B cell (primary cell): ENCODE results near the gene CPA2. TPM values are rescaled to one million over a fixed set of nuclear protein-coding genes. Genes with fewer than 3 reads are reported as not detected.

Experiments used
- ATAC-seq: fragments of 200-7000 bp; cut with Tn5 transposase; one replicate; pipeline ENCODE4 v1.10.0; 2021; ENCODE audit warnings: low read depth, mild to moderate bottlenecking, moderate number of reproducible peaks, moderate library complexity
- CTCF ChIA-PET: fragments of 350-600 bp; sonication (Branson Sonifier 250); formaldehyde crosslinking; loops from one replicate; lab custom pipeline; 2021; ENCODE audit warnings: antibody characterized with exemption, inconsistent platforms; lab: Charles Lee
- POLR2A ChIA-PET: fragments of 350-600 bp; sonication (Branson Sonifier 250); formaldehyde crosslinking; loops from one replicate; lab custom pipeline; 2021; ENCODE audit warnings: antibody characterized with exemption; lab: Charles Lee
- DNase-seq: peaks from one replicate; pipeline ENCODE4 v3.0.0; 2013
- H2AFZ ChIP-seq: 2 replicates; pipeline ENCODE4 v1.6.1; 2012; ENCODE audit warnings: mild to moderate bottlenecking, low read depth, low read length; ENCODE audit not compliant: insufficient read depth, poor library complexity, severe bottlenecking
- H3K27ac ChIP-seq, 2 donors: 1 replicate in 1 of 2; 2 replicates in 1 of 2; pipeline ENCODE4 v1.5.1; 2012 to 2013; ENCODE audit warnings: low read length in 2 of 2, mild to moderate bottlenecking in 2 of 2, moderate library complexity in 1 of 2
- H3K27me3 ChIP-seq, 4 experiments: fragments of 200-600 bp in 1 of 4; sonication (generic) in 1 of 4; replicated peaks in 1 of 4; 1 replicate in 2 of 4; 2 replicates in 2 of 4; pipeline versions ENCODE4 v1.6.1 to v1.7.0; 2013 to 2016; ENCODE audit warnings: low read length in 3 of 4, mild to moderate bottlenecking in 2 of 4, mixed read lengths in 1 of 4, moderate library complexity in 1 of 4; ENCODE audit not compliant: insufficient read depth in 4 of 4, control insufficient read depth in 3 of 4; ENCODE audit errors: control extremely low read depth in 1 of 4
- H3K36me3 ChIP-seq, 2 experiments: replicated peaks in 1 of 2; 1 replicate in 1 of 2; 2 replicates in 1 of 2; pipeline versions ENCODE4 v1.6.1 to v1.7.1; 2013; ENCODE audit warnings: low read length in 1 of 2; ENCODE audit not compliant: insufficient read depth in 2 of 2, control insufficient read depth in 1 of 2; ENCODE audit errors: control extremely low read depth in 1 of 2, extremely low read depth in 1 of 2
- H3K4me1 ChIP-seq, 2 donors: fragments of 200-600 bp in 1 of 2; sonication (generic) in 1 of 2; 1 replicate in 1 of 2; 2 replicates in 1 of 2; pipeline versions ENCODE4 v1.5.1 to v1.6.1; 2013 to 2017; ENCODE audit warnings: low read length in 2 of 2; ENCODE audit not compliant: control insufficient read depth in 2 of 2, insufficient read depth in 2 of 2
- H3K4me2 ChIP-seq: replicated peaks from 2 replicates; pipeline ENCODE3; 2012; ENCODE audit warnings: mild to moderate bottlenecking, low read depth, low read length; ENCODE audit not compliant: poor library complexity, severe bottlenecking
- H3K4me3 ChIP-seq, 5 experiments: fragments of 200-600 bp in 1 of 5; sonication (generic) in 1 of 5; 1 replicate in 3 of 5; 2 replicates in 2 of 5; pipeline versions ENCODE4 v1.5.1 to v1.7.0; 2011 to 2016; ENCODE audit warnings: low read length in 4 of 5, mild to moderate bottlenecking in 4 of 5, low read depth in 2 of 5, control low read depth in 1 of 5, moderate library complexity in 1 of 5; ENCODE audit not compliant: insufficient read depth in 1 of 5; ENCODE audit errors: control extremely low read depth in 1 of 5, extremely low read depth in 1 of 5
- H3K79me2 ChIP-seq: fragments of 200-600 bp; sonication (generic); one replicate; pipeline ENCODE4 v1.6.0; 2016; ENCODE audit warnings: low read length; ENCODE audit not compliant: control insufficient read depth, insufficient read depth
- H3K9ac ChIP-seq: fragments of 200-600 bp; sonication (generic); 2 replicates; pipeline ENCODE4 v1.6.1; 2017; ENCODE audit warnings: mild to moderate bottlenecking, low read length, moderate library complexity
- H3K9me3 ChIP-seq, 3 donors: one replicate each; pipeline versions ENCODE4 v1.6.1 to v1.7.1; 2013; ENCODE audit warnings: low read length in 2 of 3; ENCODE audit not compliant: control insufficient read depth in 2 of 3, insufficient read depth in 1 of 3; ENCODE audit errors: control extremely low read depth in 1 of 3
- H4K20me1 ChIP-seq: 2 replicates; pipeline ENCODE4 v1.6.0; 2012; ENCODE audit warnings: mild to moderate bottlenecking, low read length; ENCODE audit not compliant: insufficient read depth, control insufficient read depth, poor library complexity, severe bottlenecking
- H3K27ac Mint-ChIP-seq: one replicate; pipeline ENCODE4 v1.8.0; 2021; ENCODE audit warnings: mixed read lengths
- H3K27me3 Mint-ChIP-seq: one replicate; pipeline ENCODE4 v1.8.0; 2021; ENCODE audit warnings: mixed read lengths
- H3K4me1 Mint-ChIP-seq: one replicate; pipeline ENCODE4 v1.8.0; 2021; ENCODE audit warnings: mixed read lengths
- H3K4me3 Mint-ChIP-seq: one replicate; pipeline ENCODE4 v1.8.0; 2021; ENCODE audit warnings: mixed read lengths
- H3K9me3 Mint-ChIP-seq: one replicate; pipeline ENCODE4 v1.8.0; 2022; ENCODE audit warnings: mixed read lengths; ENCODE audit not compliant: insufficient read depth
- EZH2 ChIP-seq: IDR thresholded peaks from 2 replicates; pipeline ENCODE4 v1.6.1; 2012; ENCODE audit warnings: borderline replicate concordance, low read depth, mild to moderate bottlenecking, moderate library complexity, low read length; ENCODE audit not compliant: insufficient read depth, poor library complexity, severe bottlenecking
- WGBS: methylation state at CpG from one replicate; pipeline ENCODE4 v1.1.5; 2013; ENCODE audit warnings: missing lambda C conversion rate; ENCODE audit not compliant: insufficient coverage; 5-methylcytosine and 5-hydroxymethylcytosine counted together
- intact Hi-C: fragments of 100-400 bp; cut with micrococcal nuclease; formaldehyde crosslinking; loops from one replicate; pipeline ENCODE4 v1.10.0; 2022
- polyA plus RNA-seq: library from polyadenylated mRNA; depleted of rRNA; stranded (reverse); fragments of >200 nt; gene quantifications from 2 replicates; pipeline ENCODE4 v1.2.3, GENCODE V29; 2012
- total RNA-seq, 2 donors: library from RNA; stranded (reverse); fragments of 120-200 nt in 1 of 2; gene quantifications; 1 replicate in 1 of 2; 2 replicates in 1 of 2; pipeline versions ENCODE4 v1.2.3 to v1.2.4, GENCODE V29; 2013 to 2022
- TF ChIP-seq, protein P1 (sequence below): fragments of 200-600 bp; IDR thresholded peaks from one replicate; pipeline ENCODE4 v1.8.0; 2022; ENCODE audit warnings: antibody characterized with exemption, mild to moderate bottlenecking

Gene CPA2
- total and polyA plus RNA-seq, 2 donors (not counting 1 experiment from before 2014, with no cell fraction given): not detected

DNA sequence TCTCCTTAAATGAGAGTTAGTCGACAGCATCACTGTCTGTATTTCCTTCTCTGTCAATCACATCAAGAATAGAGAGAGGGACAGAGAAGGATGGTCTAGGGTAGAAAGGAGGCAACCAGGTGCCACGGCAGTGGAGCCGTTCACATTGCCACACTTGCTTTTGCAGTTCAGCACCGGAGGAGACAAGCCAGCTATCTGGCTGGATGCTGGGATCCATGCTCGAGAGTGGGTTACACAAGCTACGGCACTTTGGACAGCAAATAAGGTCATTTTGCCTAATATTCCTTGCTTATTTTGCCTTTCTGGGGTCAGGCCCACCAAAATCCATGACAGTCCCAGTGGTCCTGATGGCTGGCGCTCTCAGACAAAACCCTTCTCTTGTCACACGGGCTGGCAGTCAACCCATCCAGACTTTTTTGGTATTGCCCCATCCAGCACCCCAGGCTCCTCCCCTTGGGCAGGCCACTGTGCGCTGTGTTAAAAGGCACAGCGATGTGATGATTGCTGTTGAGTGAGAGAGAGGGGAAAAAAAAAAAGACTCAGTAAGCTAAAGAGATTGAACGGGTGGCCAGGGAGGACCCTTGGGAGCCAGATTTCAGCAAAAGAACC, 8.4 kb downstream of the CPA2 start:
- ChIA-PET POLR2A (no interaction called here), CTCF (no interaction called here)
- Histone ChIP-seq H4K20me1 (no peaks in the 10 kb centered on the region), H3K4me2 (no peak overlapping the region), H3K4me3 (no peak overlapping the region), H3K9ac (no peak overlapping the region), H3K79me2 (no peaks in the 10 kb centered on the region), H3K27me3 (peaks cover 0 to 12% (median 7%) of the 10 kb centered on the region in 4 experiments), H3K36me3 (no peaks in the 10 kb centered on the region), H3K4me1 (peaks cover 0 to 2% of the 10 kb centered on the region in 2 donors), H3K9me3 (peaks cover 0 to 7% (median 0%) of the 10 kb centered on the region in 3 donors), H3K27ac (no peak overlapping the region), H2AFZ (no peak overlapping the region)
- intact Hi-C loops: no loop called here
- TF ChIP-seq, protein P1, sequence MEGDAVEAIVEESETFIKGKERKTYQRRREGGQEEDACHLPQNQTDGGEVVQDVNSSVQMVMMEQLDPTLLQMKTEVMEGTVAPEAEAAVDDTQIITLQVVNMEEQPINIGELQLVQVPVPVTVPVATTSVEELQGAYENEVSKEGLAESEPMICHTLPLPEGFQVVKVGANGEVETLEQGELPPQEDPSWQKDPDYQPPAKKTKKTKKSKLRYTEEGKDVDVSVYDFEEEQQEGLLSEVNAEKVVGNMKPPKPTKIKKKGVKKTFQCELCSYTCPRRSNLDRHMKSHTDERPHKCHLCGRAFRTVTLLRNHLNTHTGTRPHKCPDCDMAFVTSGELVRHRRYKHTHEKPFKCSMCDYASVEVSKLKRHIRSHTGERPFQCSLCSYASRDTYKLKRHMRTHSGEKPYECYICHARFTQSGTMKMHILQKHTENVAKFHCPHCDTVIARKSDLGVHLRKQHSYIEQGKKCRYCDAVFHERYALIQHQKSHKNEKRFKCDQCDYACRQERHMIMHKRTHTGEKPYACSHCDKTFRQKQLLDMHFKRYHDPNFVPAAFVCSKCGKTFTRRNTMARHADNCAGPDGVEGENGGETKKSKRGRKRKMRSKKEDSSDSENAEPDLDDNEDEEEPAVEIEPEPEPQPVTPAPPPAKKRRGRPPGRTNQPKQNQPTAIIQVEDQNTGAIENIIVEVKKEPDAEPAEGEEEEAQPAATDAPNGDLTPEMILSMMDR: no peak
- no peak for TF ChIP-seq EZH2
- Mint-ChIP-seq H3K4me1 (no peaks in the 10 kb centered on the region), H3K27me3 (peaks cover 25% of the 10 kb centered on the region), H3K9me3 (no peaks in the 10 kb centered on the region), H3K27ac (no peak overlapping the region), H3K4me3 (no peak overlapping the region)
- 96% methylated on average over 7 of the region's 11 CpGs for WGBS
- no peak for DNase-seq
- no peak for ATAC-seq

- peaks cover 25% of the 10 kb centered on the region for H3K27me3 Mint-ChIP-seq
- H3K9me3 Mint-ChIP-seq: no peaks in the 10 kb centered on the region
- H3K4me1 Mint-ChIP-seq: no peaks in the 10 kb centered on the region
- ATAC-seq: no peak
- Histone ChIP-seq H3K4me3 (no peak overlapping the region), H3K27me3 (peaks cover 0 to 12% (median 7%) of the 10 kb centered on the region in 4 experiments), H3K79me2 (no peaks in the 10 kb centered on the region), H3K9ac (no peak overlapping the region), H4K20me1 (no peaks in the 10 kb centered on the region), H2AFZ (no peak overlapping the region), H3K4me2 (no peak overlapping the region), H3K9me3 (peaks cover 0 to 7% (median 0%) of the 10 kb centered on the region in 3 donors), H3K36me3 (no peaks in the 10 kb centered on the region), H3K27ac (no peak overlapping the region), H3K4me1 (peaks cover 0 to 2% of the 10 kb centered on the region in 2 donors)
- CTCF ChIA-PET: no interaction called here
- intact Hi-C loops: no loop called here
- DNase-seq: no peak
- TF ChIP-seq, protein P1: no peak
- no peak for TF ChIP-seq EZH2
- POLR2A ChIA-PET: no interaction called here
- no peak overlapping the region for H3K4me3 Mint-ChIP-seq
- H3K27ac Mint-ChIP-seq: no peak overlapping the region
- WGBS: no CpG with 5 or more reads among the region's 5 CpGs
Measured at GRCh38 chr7:130275826-130276297, 9.2 kb downstream of the CPA2 start.
